IMR-90 (cell line): ENCODE results near the gene DCTN1.

ENCODE experiments used
- BHLHE40 ChIP-seq: fragments of 150-350 bp; IDR thresholded peaks from 2 replicates; pipeline ENCODE4 v1.6.1; 2016; ENCODE audit warnings: mild to moderate bottlenecking, low read depth, low read length
- CTCF ChIP-seq: conservative IDR thresholded peaks from 2 replicates; pipeline ENCODE4 v1.5.1; 2012; ENCODE audit warnings: mild to moderate bottlenecking, low read depth, low read length, improper control_type of control experiment
- ELK1 ChIP-seq: fragments of 150-350 bp; IDR thresholded peaks from 2 replicates; pipeline ENCODE4 v1.6.1; 2016; ENCODE audit warnings: low read depth, mild to moderate bottlenecking, low read length, moderate library complexity, borderline replicate concordance
- FOS ChIP-seq: fragments of 150-350 bp; IDR thresholded peaks from 2 replicates; pipeline ENCODE4 v1.6.1; 2016; ENCODE audit warnings: low read depth, low read length
- MAFK ChIP-seq: IDR thresholded peaks from 2 replicates; pipeline ENCODE4 v1.6.1; 2012; ENCODE audit warnings: low read depth, low read length, improper control_type of control experiment
- MAZ ChIP-seq: IDR thresholded peaks from 2 replicates; pipeline ENCODE4 v1.6.1; 2012; ENCODE audit warnings: low read depth, mild to moderate bottlenecking, low read length, improper control_type of control experiment, moderate library complexity, borderline replicate concordance
- MXI1 ChIP-seq: IDR thresholded peaks from 2 replicates; pipeline ENCODE4 v1.6.1; 2012; ENCODE audit warnings: low read depth, mild to moderate bottlenecking, low read length, moderate library complexity, borderline replicate concordance
- NFE2L2 ChIP-seq: fragments of 150-350 bp; IDR thresholded peaks from 2 replicates; pipeline ENCODE4 v1.6.1; 2016; ENCODE audit warnings: low read depth, mild to moderate bottlenecking, low read length
- POLR2A ChIP-seq: IDR thresholded peaks from 2 replicates; pipeline ENCODE4 v1.6.1; 2012; ENCODE audit warnings: mild to moderate bottlenecking, low read depth, low read length
- RAD21 ChIP-seq: IDR thresholded peaks from 2 replicates; pipeline ENCODE4 v1.6.1; 2012; ENCODE audit warnings: low read length, improper control_type of control experiment
- RCOR1 ChIP-seq: IDR thresholded peaks from 2 replicates; pipeline ENCODE4 v1.6.1; 2012; ENCODE audit warnings: mild to moderate bottlenecking, low read length, improper control_type of control experiment; ENCODE audit not compliant: insufficient replicate concordance
- SMC3 ChIP-seq: fragments of 150-350 bp; IDR thresholded peaks from 2 replicates; pipeline ENCODE4 v1.6.1; 2016; ENCODE audit warnings: low read depth, mild to moderate bottlenecking, antibody characterized with exemption, low read length, moderate library complexity

GRCh38 chr2:74396149-74396548 is 16.0 kb upstream of the DCTN1 start:
- TF ChIP-seq FOS (no peak), CTCF (no peak), POLR2A (no peak), RCOR1 (no peak), MAZ (no peak), BHLHE40 (no peak), NFE2L2 (no peak), ELK1 (no peak), SMC3 (no peak), MAFK (no peak), RAD21 (no peak), MXI1 (no peak)
